Measurements from ENCODE around the gene DGKB.

DGKB gene

DNA sequence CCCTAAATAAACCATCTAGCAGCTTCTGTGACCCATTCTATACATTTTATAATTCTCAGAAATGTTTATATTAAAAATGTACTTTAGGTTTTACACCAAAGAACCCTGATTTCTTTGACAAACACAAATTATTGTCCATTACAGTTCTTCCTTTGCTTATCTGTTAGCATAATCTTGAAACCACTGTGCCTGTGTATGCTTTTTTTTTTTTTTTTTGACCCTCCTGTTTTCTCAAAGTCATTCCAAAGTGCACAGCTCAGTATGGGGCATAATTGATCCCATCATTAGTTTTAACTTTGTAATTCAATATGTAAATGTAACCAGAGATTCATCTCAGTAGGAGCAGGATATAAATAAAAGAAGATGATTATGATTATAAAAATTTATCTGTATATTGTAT is 229.3 kb downstream of the DGKB start:
- no peak overlapping the region for H3K4me3 ChIP-seq (ENCODE audit: low read length)
- DNase-seq (ENCODE audit: low read depth) = no peak
- TF ChIP-seq, protein P1, sequence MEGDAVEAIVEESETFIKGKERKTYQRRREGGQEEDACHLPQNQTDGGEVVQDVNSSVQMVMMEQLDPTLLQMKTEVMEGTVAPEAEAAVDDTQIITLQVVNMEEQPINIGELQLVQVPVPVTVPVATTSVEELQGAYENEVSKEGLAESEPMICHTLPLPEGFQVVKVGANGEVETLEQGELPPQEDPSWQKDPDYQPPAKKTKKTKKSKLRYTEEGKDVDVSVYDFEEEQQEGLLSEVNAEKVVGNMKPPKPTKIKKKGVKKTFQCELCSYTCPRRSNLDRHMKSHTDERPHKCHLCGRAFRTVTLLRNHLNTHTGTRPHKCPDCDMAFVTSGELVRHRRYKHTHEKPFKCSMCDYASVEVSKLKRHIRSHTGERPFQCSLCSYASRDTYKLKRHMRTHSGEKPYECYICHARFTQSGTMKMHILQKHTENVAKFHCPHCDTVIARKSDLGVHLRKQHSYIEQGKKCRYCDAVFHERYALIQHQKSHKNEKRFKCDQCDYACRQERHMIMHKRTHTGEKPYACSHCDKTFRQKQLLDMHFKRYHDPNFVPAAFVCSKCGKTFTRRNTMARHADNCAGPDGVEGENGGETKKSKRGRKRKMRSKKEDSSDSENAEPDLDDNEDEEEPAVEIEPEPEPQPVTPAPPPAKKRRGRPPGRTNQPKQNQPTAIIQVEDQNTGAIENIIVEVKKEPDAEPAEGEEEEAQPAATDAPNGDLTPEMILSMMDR (conservative IDR thresholded peaks at IDR 0.05; ENCODE audit: low read length) = no peak

DNA sequence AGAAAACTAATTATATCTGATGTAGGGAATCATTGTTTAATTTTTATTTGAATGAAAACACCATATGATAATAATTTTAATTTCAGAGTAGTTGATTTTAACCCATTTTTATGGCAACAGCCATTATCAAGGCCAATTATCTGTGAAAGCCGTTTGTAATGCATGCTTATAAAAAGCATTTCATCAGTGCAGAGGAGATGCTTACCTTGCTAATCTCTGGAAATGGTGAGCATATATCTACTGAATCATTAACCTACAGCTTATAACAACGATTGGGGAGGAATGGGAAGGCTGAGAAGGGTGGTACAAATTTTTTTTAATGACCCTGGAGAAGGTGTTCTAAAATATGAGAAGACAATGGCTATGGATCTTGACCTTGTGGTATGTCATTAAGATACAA is 235.6 kb downstream of the DGKB start:
- TF ChIP-seq, protein P1 (conservative IDR thresholded peaks at IDR 0.05; ENCODE audit: low read length) = no peak
- no peak for DNase-seq (ENCODE audit: low read depth)
- H3K4me3 ChIP-seq (ENCODE audit: low read length) = no peak overlapping the region

DNA sequence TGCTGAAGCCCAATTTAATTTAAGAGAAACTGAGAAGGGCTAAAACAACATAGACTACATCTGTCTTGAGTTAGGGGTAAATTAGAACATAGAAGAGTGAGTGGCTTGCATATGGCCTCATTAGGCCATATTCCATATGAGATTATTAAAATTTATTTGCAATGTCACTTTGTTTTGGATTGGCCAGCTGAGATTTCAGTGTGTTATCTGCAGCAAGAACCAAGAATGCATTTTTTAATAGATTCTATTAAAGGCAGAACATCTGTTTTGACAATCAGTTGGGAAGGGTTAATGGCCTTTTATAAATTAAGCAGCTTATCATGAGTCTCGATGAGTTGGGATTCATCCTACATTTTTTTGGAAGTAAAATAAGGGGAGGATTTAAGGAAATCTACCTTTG is 236.2 kb downstream of the DGKB start:
- TF ChIP-seq, protein P1 (conservative IDR thresholded peaks at IDR 0.05; ENCODE audit: low read length) = no peak
- DNase-seq (ENCODE audit: low read depth) = no peak

DNA sequence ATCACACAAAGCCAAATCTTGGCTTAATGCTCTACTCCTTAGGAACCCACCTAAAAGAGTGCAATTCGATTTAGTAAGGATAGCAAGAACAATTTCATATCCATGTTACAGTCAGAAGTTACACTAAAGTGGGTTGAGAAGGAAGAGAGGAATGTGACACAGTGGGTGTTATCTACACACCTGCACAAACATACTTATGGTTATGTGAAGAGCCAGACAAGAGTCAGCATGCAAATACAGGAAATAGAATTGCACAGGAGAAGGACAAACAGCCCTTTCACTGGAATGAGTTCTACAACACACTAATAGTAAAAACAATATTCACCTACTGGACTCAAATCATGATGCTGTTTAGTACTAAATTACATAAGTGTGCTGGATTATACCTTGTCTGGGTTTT is 262.8 kb downstream of the DGKB start:
- TF ChIP-seq, protein P1 (conservative IDR thresholded peaks at IDR 0.05; ENCODE audit: low read length) = no peak
- DNase-seq (ENCODE audit: low read depth) = no peak
- no peak overlapping the region for H3K4me3 ChIP-seq (ENCODE audit: low read length)

More for the DNA sequence above, 236.2 kb downstream of the DGKB start:
- no peak overlapping the region for H3K4me3 ChIP-seq (ENCODE audit: low read length)

DNA sequence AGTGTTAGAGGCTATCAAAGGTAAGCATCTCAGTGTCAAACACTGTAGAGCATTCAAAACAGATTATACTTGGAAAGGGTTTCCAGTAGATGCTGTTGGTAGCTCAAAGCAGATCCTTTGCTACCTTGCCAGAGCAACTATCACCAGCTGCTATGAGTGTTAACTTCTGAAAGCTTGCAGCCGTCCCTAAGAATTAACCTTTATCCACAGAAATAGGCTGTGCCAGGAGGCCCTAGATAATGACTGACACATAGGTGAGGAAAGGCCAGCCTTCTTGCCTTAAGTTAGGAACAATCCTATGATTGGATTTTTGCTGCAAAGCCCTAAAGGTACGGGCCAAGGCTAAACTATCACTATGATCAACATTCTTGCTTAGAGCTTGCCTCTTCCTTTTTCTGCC is 263.2 kb downstream of the DGKB start:
- H3K4me3 ChIP-seq (ENCODE audit: low read length) = no peak overlapping the region
- TF ChIP-seq, protein P1 (conservative IDR thresholded peaks at IDR 0.05; ENCODE audit: low read length) = no peak
- no peak for DNase-seq (ENCODE audit: low read depth)

GRCh38 chr7:14637968-14638367 is 264.6 kb downstream of the DGKB start:
- no peak overlapping the region for H3K4me3 ChIP-seq (ENCODE audit: low read length)
- TF ChIP-seq, protein P1 (conservative IDR thresholded peaks at IDR 0.05; ENCODE audit: low read length) = no peak
- DNase-seq (ENCODE audit: low read depth) = no peak

DNA sequence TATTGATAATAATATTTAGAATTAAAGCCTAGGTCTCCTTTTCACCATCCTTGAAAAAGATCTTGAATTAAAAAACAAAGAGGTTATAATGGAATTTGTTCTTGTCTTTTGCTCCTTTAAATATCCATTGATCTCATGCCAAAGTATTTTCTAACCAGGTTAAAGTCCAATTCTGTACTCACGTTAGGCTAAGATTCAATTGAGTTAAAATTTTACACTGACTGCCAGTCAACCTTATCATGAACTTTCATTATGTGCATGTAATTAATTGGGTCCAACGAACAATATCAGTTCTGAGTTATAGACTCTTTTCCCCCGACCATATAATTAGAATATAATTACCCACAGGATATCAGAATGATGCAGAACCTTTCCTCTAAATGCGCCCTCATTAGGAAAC is 266.6 kb downstream of the DGKB start:
- H3K4me3 ChIP-seq (ENCODE audit: low read length) = no peak overlapping the region
- TF ChIP-seq, protein P1 (conservative IDR thresholded peaks at IDR 0.05; ENCODE audit: low read length) = no peak
- DNase-seq (ENCODE audit: low read depth) = no peak
